ENCODE results near the gene RPL13. TPM values are rescaled to one million over a fixed set of nuclear protein-coding genes. Genes with fewer than 3 reads are reported as not detected.

RPL13 gene
- total and polyA plus RNA-seq, 10 of the 15 experiments (the other 5 are each of a cell fraction or from before 2014, with no cell fraction given): 386 to 9,428 (median 2,486) TPM

DNA sequence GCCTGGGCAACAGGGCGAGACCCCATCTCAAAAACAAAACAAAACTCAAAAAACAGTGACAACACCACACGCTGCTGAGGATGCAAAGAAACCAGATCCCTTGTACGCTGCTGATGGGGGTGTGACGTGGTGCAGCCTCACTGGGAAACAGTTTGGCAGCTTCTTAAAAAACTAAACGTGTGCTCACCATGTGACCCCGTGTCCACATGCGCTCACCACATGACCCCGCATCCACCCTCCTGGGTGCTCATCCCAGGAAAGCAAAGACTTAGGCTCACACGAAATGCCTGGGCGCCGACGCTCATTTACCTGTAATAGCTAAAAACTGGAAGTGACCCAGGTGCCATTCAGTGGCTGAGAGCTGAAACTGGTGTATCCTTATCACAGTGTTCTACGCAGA, 19.9 kb upstream of the RPL13 start:
- in situ Hi-C loops (cut with MboI): no loop called here
- intact Hi-C loops (cut with micrococcal nuclease; ENCODE audit: unreplicated experiment): no loop called here
- no peak for ATAC-seq

DNA sequence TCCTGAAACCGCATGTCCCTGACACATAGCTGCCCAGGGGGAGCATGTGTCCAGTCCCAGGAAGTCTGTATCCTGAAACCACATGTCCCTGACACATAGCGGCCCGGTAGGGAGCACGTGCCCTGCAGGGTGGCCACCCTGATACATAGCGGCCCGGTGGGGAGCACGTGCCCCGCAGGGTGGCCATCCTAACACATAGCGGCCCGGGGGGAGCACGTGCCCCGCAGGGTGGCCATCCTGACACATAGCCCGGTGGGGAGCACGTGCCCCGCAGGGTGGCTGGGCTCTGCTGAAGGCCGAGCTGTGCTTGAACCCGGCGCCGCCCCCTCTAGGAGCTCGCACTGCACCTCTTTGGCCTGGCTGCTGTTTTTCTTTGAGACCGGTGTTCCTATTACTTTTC, 18.7 kb upstream of the RPL13 start:
- in situ Hi-C loops (cut with MboI): no loop called here
- Histone ChIP-seq H3K4me1 (ENCODE audit: control insufficient read depth, insufficient read depth, low read length) (no peaks in the 10 kb centered on the region), H2AFZ (ENCODE audit: control insufficient read depth, low read depth, low read length) (no peak overlapping the region), H4K20me1 (ENCODE audit: control insufficient read depth, insufficient read depth) (no peaks in the 10 kb centered on the region), H3K79me2 (ENCODE audit: control insufficient read depth, insufficient read depth, low read length) (no peaks in the 10 kb centered on the region), H3K9ac (ENCODE audit: control insufficient read depth, insufficient read depth, low read length) (no peak overlapping the region), H3K4me2 (ENCODE audit: control insufficient read depth, insufficient read depth) (no peak overlapping the region), H3K27me3 (replicated peaks in 1 of 2; ENCODE audit: control insufficient read depth in 2 of 2, insufficient read depth in 2 of 2, low read length in 1 of 2) (no peaks in the 10 kb centered on the region), H3K9me3 (replicated peaks; ENCODE audit: control insufficient read depth, insufficient read depth, low read length) (no peaks in the 10 kb centered on the region), H3K27ac (ENCODE audit: control insufficient read depth, insufficient read depth) (no peak overlapping the region), H3K36me3 (ENCODE audit: control insufficient read depth in 2 of 2, insufficient read depth in 2 of 2, low read length in 1 of 2) (peaks cover 2 to 3% of the 10 kb centered on the region in 2 experiments; a peak in 3 of 4 replicates), H3K4me3 (no peak overlapping the region)
- WGBS (ENCODE audit: insufficient coverage, insufficient replicate concordance, low lambda C conversion rate, missing lambda C conversion rate): 96% methylated on average over 20 of the region's 21 CpGs
- SMC1A ChIA-PET (ENCODE audit: uncharacterized antibody, unreplicated experiment): no interaction called here
- intact Hi-C loops (cut with micrococcal nuclease; ENCODE audit: unreplicated experiment): no loop called here
- DNase-seq (ENCODE audit: low read depth, low spot score) (no peak), FAIRE-seq (no peak), ATAC-seq (no peak)
- RAD21 ChIA-PET (ENCODE audit: unreplicated experiment): no interaction called here
- TF ChIP-seq BCL11A (IDR thresholded peaks at IDR 0.05; ENCODE audit: low read depth, low read length): no peak
- TF ChIP-seq RCOR1 (conservative IDR thresholded peaks at IDR 0.05; ENCODE audit: low read depth, low read length): no peak
- BruUV-seq (replicated peaks): no TSS peak
- POLR2A ChIA-PET: no interaction called here
- CTCF ChIA-PET: interaction anchor here (1.3 kb wide), 1 partner anchor 15 kb away, joined by 3 read pairs; no protein-coding TSS in a partner anchor

More for the DNA sequence above, 19.9 kb upstream of the RPL13 start:
- no peak overlapping the region for H3K4me3 ChIP-seq
- 93% methylated on average over 13 of the region's 13 CpGs for WGBS (ENCODE audit: insufficient coverage, insufficient replicate concordance, low lambda C conversion rate, missing lambda C conversion rate)
- SMC1A ChIA-PET (ENCODE audit: uncharacterized antibody, unreplicated experiment): interaction anchor here (0.6 kb wide), 1 partner anchor 139 kb away, joined by 3 read pairs; no protein-coding TSS in a partner anchor
- POLR2A ChIA-PET: interaction anchor here (0.7 kb wide), 1 partner anchor 746 kb away, joined by 3 read pairs; no protein-coding TSS in a partner anchor
- no peak overlapping the region for H3K27ac ChIP-seq (ENCODE audit: control insufficient read depth, insufficient read depth)
- no TSS peak for BruUV-seq (replicated peaks)
- CTCF ChIA-PET: interaction anchor here (0.6 to 1.9 kb wide), 3 partner anchors 9 to 104 kb away, joined by 3 to 5 read pairs (median 3); no protein-coding TSS in a partner anchor
- no peak overlapping the region for H3K4me2 ChIP-seq (ENCODE audit: control insufficient read depth, insufficient read depth)
- no peaks in the 10 kb centered on the region for H3K9me3 ChIP-seq (replicated peaks; ENCODE audit: control insufficient read depth, insufficient read depth, low read length)
- no peaks in the 10 kb centered on the region for H4K20me1 ChIP-seq (ENCODE audit: control insufficient read depth, insufficient read depth)
- H3K79me2 ChIP-seq (ENCODE audit: control insufficient read depth, insufficient read depth, low read length): no peaks in the 10 kb centered on the region
- H3K9ac ChIP-seq (ENCODE audit: control insufficient read depth, insufficient read depth, low read length): no peak overlapping the region
- FAIRE-seq (no peak), DNase-seq (ENCODE audit: low read depth, low spot score) (no peak)
- TF ChIP-seq GATAD2B (conservative IDR thresholded peaks at IDR 0.05; ENCODE audit: low read depth): no peak
- no peak for TF ChIP-seq BCL11A (IDR thresholded peaks at IDR 0.05; ENCODE audit: low read depth, low read length)
- TF ChIP-seq KAT2A (conservative IDR thresholded peaks at IDR 0.05; ENCODE audit: control insufficient read depth, low read depth, low read length): no peak
- TF ChIP-seq ZNF384 (IDR thresholded peaks at IDR 0.05; ENCODE audit: borderline replicate concordance, low read depth, low read length): no peak
- TF ChIP-seq FOXM1 (IDR thresholded peaks at IDR 0.05; ENCODE audit: low read depth, low read length): no peak
- peaks cover 4% of the 10 kb centered on the region in 2 experiments; a peak in 3 of 4 replicates for H3K36me3 ChIP-seq (ENCODE audit: control insufficient read depth in 2 of 2, insufficient read depth in 2 of 2, low read length in 1 of 2)
- no peak overlapping the region for H2AFZ ChIP-seq (ENCODE audit: control insufficient read depth, low read depth, low read length)
- H3K27me3 ChIP-seq (replicated peaks in 1 of 2; ENCODE audit: control insufficient read depth in 2 of 2, insufficient read depth in 2 of 2, low read length in 1 of 2): no peaks in the 10 kb centered on the region
- RAD21 ChIA-PET (ENCODE audit: unreplicated experiment): no interaction called here
- no peaks in the 10 kb centered on the region for H3K4me1 ChIP-seq (ENCODE audit: control insufficient read depth, insufficient read depth, low read length)
